WTC11 (cell line): ENCODE results near the gene HLA-DQA2.

Source experiments
- CREB1 ChIP-seq: sonication (generic); formaldehyde crosslinking; IDR thresholded peaks from 2 replicates; pipeline ENCODE4 v1.8.0; 2023; ENCODE audit warnings: mild to moderate bottlenecking, missing genetic modification reagents
- KAT7 ChIP-seq: sonication (generic); formaldehyde crosslinking; IDR thresholded peaks from 2 replicates; pipeline ENCODE4 v1.8.1; 2023; ENCODE audit warnings: missing genetic modification reagents, mild to moderate bottlenecking, borderline replicate concordance
- NFYB ChIP-seq: sonication (generic); formaldehyde crosslinking; conservative IDR thresholded peaks from 2 replicates; pipeline ENCODE4 v1.8.0; 2022; ENCODE audit warnings: low read depth, missing genetic modification reagents
- NR3C1 ChIP-seq: sonication (generic); formaldehyde crosslinking; conservative IDR thresholded peaks from 2 replicates; pipeline ENCODE4 v1.8.1; 2023; ENCODE audit warnings: low read depth, mild to moderate bottlenecking, missing genetic modification reagents
- ZNF138 ChIP-seq: sonication (generic); formaldehyde crosslinking; conservative IDR thresholded peaks from 2 replicates; pipeline ENCODE4 v1.8.1; 2022; ENCODE audit warnings: mild to moderate bottlenecking, moderate library complexity, missing genetic modification reagents
- TF ChIP-seq, protein P1 (sequence below): fragments of 200-600 bp; IDR thresholded peaks from 2 replicates; pipeline ENCODE4 v1.8.0; 2022; ENCODE audit warnings: antibody characterized with exemption
- TF ChIP-seq, protein P2 (sequence below): sonication (generic); formaldehyde crosslinking; IDR thresholded peaks from 2 replicates; pipeline ENCODE4 v1.8.1; 2023; ENCODE audit warnings: mild to moderate bottlenecking, missing genetic modification reagents
- TF ChIP-seq, protein P3 (sequence below): fragments of 250-450 bp; sonication (Bioruptor Pico); conservative IDR thresholded peaks from 2 replicates; pipeline ENCODE4 v1.9.0; 2021; ENCODE audit warnings: mild to moderate bottlenecking

DNA sequence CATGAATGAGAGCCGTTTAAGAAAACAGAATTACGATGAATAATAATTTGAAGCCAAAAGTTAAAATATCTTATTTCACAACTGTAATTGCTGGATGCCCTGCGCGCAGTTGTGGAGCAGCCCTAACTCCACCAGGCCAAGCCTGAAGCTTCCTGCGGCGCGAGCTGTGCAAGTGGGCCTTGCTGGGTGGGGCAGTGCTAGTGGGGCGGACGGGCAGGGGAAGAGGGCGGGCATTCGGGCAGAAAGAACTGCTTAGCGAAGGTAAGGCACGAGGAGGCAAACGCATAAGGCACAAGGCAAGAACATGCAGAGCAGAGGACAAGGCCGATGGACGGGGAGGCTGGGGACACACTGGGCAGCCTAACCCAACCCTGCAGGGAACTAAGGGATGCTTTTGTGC, 19.9 kb downstream of the HLA-DQA2 start:
- TF ChIP-seq, protein P1, sequence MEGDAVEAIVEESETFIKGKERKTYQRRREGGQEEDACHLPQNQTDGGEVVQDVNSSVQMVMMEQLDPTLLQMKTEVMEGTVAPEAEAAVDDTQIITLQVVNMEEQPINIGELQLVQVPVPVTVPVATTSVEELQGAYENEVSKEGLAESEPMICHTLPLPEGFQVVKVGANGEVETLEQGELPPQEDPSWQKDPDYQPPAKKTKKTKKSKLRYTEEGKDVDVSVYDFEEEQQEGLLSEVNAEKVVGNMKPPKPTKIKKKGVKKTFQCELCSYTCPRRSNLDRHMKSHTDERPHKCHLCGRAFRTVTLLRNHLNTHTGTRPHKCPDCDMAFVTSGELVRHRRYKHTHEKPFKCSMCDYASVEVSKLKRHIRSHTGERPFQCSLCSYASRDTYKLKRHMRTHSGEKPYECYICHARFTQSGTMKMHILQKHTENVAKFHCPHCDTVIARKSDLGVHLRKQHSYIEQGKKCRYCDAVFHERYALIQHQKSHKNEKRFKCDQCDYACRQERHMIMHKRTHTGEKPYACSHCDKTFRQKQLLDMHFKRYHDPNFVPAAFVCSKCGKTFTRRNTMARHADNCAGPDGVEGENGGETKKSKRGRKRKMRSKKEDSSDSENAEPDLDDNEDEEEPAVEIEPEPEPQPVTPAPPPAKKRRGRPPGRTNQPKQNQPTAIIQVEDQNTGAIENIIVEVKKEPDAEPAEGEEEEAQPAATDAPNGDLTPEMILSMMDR = no peak
- no peak for TF ChIP-seq CREB1 (CRISPR knock-in tag)
- TF ChIP-seq, protein P2, sequence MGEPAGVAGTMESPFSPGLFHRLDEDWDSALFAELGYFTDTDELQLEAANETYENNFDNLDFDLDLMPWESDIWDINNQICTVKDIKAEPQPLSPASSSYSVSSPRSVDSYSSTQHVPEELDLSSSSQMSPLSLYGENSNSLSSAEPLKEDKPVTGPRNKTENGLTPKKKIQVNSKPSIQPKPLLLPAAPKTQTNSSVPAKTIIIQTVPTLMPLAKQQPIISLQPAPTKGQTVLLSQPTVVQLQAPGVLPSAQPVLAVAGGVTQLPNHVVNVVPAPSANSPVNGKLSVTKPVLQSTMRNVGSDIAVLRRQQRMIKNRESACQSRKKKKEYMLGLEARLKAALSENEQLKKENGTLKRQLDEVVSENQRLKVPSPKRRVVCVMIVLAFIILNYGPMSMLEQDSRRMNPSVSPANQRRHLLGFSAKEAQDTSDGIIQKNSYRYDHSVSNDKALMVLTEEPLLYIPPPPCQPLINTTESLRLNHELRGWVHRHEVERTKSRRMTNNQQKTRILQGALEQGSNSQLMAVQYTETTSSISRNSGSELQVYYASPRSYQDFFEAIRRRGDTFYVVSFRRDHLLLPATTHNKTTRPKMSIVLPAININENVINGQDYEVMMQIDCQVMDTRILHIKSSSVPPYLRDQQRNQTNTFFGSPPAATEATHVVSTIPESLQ (CRISPR knock-in tag) = no peak
- no peak for TF ChIP-seq KAT7
- TF ChIP-seq, protein P3, sequence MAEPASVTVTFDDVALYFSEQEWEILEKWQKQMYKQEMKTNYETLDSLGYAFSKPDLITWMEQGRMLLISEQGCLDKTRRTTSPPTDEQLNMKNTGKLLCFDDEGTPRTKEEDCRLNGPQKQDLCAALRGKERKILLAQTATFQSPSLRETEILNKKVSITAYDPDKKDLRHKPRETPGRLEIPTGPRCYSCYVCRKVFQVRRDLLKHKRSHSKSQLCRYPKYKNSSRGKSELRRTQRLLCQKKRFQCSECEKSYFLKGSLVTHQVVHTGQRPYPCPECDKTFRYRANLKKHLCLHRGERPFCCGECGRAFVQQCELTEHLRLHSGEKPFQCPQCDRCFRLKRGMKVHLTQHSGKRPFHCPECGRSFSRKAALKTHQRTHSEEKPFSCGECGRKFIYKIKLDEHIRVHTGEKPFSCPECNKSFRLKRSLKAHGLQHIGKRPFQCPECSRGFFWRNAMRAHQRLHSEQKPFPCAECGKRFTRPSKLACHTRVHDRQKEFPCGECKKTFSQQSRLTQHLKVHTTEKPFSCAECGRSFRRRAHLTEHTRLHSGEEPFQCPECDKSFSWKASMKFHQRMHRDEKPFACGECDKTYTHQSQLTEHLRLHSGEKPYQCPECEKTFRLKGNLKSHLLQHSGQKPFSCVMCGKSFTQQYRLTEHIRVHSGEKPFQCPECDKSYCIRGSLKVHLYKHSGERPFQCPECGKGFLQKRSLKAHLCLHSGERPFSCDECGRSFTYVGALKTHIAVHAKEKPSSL (CRISPR knock-in tag) = no peak
- no peak for TF ChIP-seq NR3C1 (CRISPR knock-in tag)
- TF ChIP-seq ZNF138 (CRISPR knock-in tag) = no peak
- no peak for TF ChIP-seq NFYB (CRISPR knock-in tag)
